Left ventricle myocardium inferior (tissue), 1 donor: ENCODE data around the gene RDH12. TPM values are rescaled to one million over a fixed set of nuclear protein-coding genes. Genes with fewer than 3 reads are reported as not detected.
A peak's percentile ranks its signal among the peaks of the same experiment; 100 is the strongest.

Source experiments
- DNase-seq: peaks from one replicate; pipeline ENCODE4 v3.0.0-alpha.2; 2020
- H3K27ac ChIP-seq: fragments of 200-600 bp; replicated peaks from 2 replicates; pipeline ENCODE4 v1.8.0; 2021
- H3K27me3 ChIP-seq: fragments of 200-600 bp; 2 replicates; pipeline ENCODE4 v1.8.0; 2021; ENCODE audit warnings: low read depth
- H3K36me3 ChIP-seq: fragments of 200-600 bp; 2 replicates; pipeline ENCODE4 v1.8.0; 2021
- H3K4me1 ChIP-seq: fragments of 200-600 bp; 2 replicates; pipeline ENCODE4 v1.8.0; 2021
- H3K4me3 ChIP-seq: fragments of 200-600 bp; 2 replicates; pipeline ENCODE4 v1.8.0; 2021; ENCODE audit warnings: mild to moderate bottlenecking, moderate library complexity
- H3K9me3 ChIP-seq: fragments of 200-600 bp; replicated peaks from 2 replicates; pipeline ENCODE4 v1.8.0; 2021
- intact Hi-C: fragments of 100-400 bp; cut with micrococcal nuclease; formaldehyde crosslinking; loops from one replicate; pipeline ENCODE4 v1.11.0; 2022
- total RNA-seq: library from RNA; stranded (reverse); fragmentation: NEBNext Ultra II Directional; extraction: Animal tissue kit (Norgen Biotek cat#: 25700); gene quantifications from one replicate; pipeline ENCODE4 v1.2.1, GENCODE V29; 2021
- TF ChIP-seq, protein P1 (sequence below): fragments of 200-600 bp; IDR thresholded peaks from 2 replicates; pipeline ENCODE4 v1.8.0; 2021; ENCODE audit warnings: antibody characterized with exemption, mild to moderate bottlenecking, borderline replicate concordance
- donor health status: DM: no; HTN: yes; CAD: no; lungs with severe emphysema.

Gene RDH12
- total RNA-seq, 1 donor from 2014 or later, result not detected

DNA sequence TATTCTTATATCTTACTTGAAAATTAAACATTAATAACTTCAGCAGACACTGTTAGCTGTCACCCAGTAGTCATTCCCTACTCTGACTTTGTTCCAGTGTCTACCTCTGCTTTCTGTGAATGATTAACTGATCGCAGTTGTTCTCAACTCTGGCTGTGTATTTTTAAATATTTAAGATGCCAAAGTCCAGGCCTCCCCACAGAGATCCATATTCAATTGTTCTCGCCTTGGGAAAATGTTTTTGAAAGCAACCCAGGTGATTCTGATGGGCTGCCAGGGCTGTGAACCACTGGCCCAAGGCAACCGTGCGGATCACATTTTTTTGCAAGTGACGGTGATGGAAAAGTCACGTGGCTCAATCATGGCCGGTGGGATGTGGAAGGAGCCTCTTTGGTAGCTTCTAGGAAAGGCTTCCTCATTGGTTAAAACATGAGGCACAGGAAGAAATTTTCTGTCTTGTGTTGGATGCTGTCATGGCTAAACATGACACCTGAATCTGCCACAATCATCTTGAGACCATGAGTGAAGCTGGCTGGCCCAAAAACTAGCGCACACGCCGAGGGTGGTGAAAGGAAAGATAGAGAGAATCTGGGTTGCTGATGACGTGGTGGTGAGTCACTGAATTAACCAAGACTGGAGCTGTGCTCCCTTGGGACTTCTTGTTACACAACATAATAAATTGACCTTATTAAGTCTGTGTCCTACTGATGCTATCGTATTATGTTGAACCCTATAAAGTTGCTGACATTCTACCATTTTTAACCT, 37.2 kb downstream of the RDH12 start:
- intact Hi-C loops, result no loop called here
- Histone ChIP-seq H3K27ac (peak overlapping the region; percentile 21), H3K4me3 (no peak overlapping the region)

DNA sequence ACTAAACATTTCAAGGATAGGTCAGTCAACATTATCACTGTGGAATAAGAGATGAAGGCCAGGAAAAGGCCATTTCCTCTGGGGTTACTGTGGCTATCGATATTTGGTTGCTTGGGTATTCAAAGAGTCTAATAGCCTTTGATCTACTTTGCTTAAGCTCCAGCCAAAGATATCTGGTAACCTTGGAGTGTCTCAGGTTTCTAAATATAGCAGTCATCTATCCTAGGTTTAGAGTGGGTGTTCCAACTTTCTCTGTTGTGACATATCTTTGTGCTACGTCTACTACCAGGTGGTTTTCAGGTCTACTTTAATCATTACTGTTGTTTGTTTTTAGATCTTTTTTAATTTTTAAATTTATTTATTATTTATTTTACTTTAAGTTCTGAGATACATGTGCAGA, 42.4 kb downstream of the RDH12 start:
- intact Hi-C loops, result no loop called here

More for the DNA sequence above, 37.2 kb downstream of the RDH12 start:
- no peaks in the 10 kb centered on the region for H3K27me3 ChIP-seq
- DNase-seq, result peak; percentile 55
- TF ChIP-seq, protein P1, sequence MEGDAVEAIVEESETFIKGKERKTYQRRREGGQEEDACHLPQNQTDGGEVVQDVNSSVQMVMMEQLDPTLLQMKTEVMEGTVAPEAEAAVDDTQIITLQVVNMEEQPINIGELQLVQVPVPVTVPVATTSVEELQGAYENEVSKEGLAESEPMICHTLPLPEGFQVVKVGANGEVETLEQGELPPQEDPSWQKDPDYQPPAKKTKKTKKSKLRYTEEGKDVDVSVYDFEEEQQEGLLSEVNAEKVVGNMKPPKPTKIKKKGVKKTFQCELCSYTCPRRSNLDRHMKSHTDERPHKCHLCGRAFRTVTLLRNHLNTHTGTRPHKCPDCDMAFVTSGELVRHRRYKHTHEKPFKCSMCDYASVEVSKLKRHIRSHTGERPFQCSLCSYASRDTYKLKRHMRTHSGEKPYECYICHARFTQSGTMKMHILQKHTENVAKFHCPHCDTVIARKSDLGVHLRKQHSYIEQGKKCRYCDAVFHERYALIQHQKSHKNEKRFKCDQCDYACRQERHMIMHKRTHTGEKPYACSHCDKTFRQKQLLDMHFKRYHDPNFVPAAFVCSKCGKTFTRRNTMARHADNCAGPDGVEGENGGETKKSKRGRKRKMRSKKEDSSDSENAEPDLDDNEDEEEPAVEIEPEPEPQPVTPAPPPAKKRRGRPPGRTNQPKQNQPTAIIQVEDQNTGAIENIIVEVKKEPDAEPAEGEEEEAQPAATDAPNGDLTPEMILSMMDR, result no peak
- H3K4me1 ChIP-seq, result peaks cover 28% of the 10 kb centered on the region
- H3K36me3 ChIP-seq, result no peaks in the 10 kb centered on the region
- no peaks in the 10 kb centered on the region for H3K9me3 ChIP-seq

DNA sequence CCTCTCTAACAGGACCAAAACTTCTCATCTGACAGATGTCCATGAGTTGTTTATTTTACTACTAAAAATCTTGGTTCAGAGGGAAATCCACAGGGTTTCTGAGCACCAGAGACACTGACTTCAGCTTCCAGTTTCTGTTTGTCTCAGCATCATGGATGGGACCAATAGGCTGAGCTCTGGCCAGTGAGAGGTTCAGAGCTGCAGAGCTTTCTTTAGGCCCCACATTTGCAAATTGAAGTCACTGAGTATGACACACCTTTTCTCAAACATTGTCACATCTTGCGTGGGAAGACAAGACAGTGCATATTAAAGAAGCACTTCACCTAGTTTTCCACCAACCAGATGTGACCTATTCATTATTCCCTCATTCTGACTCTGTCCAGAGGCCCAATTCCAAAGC, 45.2 kb downstream of the RDH12 start:
- H3K36me3 ChIP-seq, result peaks cover 53% of the 10 kb centered on the region
- TF ChIP-seq, protein P1, result no peak

More for the DNA sequence above, 42.4 kb downstream of the RDH12 start:
- TF ChIP-seq, protein P1, result no peak
- H3K27ac ChIP-seq, result no peak overlapping the region
- peaks cover 24% of the 10 kb centered on the region for H3K36me3 ChIP-seq
- no peak overlapping the region for H3K4me3 ChIP-seq
- H3K4me1 ChIP-seq, result peaks cover 7% of the 10 kb centered on the region
- H3K27me3 ChIP-seq, result no peaks in the 10 kb centered on the region
- H3K9me3 ChIP-seq, result no peaks in the 10 kb centered on the region
- DNase-seq, result no peak

DNA sequence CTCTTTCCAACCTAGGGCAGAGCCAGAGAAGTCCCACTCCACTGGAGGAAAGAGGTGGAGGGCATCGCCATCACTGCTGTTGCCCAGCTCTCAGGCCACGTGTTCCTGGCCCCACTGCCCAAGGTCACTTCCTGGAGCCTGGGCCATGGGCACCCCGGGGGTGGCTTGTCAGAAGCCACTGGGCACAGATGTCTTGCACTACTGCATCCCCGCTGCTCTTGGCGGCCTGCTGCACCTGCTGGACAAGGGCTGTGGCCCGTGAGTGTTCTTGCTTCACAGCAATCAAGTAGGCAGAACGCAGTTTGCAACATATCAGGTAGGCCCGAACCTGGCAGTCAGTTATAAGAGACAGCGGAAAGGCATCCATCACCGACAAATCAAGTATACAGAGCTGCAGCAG, 46.6 kb downstream of the RDH12 start:
- TF ChIP-seq, protein P1, result no peak
- DNase-seq, result no peak
- Histone ChIP-seq H3K27ac (no peak overlapping the region), H3K4me1 (peaks cover 7% of the 10 kb centered on the region), H3K27me3 (no peaks in the 10 kb centered on the region), H3K4me3 (no peak overlapping the region), H3K36me3 (peaks cover 67% of the 10 kb centered on the region), H3K9me3 (no peaks in the 10 kb centered on the region)
- intact Hi-C loops, result no loop called here

More for the DNA sequence above, 45.2 kb downstream of the RDH12 start:
- intact Hi-C loops, result no loop called here
- Histone ChIP-seq H3K27ac (no peak overlapping the region), H3K4me3 (no peak overlapping the region), H3K27me3 (no peaks in the 10 kb centered on the region), H3K9me3 (no peaks in the 10 kb centered on the region), H3K4me1 (peaks cover 7% of the 10 kb centered on the region)
- DNase-seq, result no peak

DNA sequence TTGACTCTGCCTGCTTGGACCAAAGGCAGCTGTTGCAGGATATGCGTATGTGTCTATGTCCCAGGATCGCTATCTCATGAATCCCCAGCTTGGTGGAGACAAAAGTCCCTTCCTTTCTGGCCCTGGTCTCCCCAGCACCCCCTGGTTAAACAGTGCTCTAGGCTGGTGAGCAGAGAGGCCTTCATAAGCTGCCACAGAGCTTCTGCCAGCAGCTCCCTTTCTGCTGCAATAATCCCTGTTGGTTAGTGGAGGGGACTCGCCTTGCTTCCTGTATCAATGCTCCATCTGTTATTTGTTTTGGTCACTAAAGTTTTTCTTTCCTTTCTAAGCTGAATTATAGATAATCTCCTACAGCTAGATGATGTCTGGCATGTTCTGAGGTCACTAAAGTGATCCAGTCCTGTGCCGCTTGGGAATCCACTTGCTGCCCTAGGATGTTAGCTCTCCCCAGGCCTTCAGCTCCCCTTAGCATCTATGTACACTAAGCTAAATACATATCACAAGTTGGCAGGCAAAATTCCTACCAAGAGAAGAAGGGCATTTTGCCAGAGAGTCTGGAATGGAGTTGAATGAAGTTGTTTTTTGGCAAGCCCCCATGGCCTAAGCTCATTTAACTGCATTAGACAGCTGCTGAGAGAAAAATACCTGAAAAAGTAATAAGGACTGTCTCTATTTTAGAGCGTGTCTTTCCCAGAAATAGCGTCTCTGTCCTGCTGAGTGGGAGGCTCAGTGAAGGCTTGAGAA, 47.8 kb downstream of the RDH12 start:
- no peak for DNase-seq
- H3K27ac ChIP-seq, result no peak overlapping the region
- peaks cover 79% of the 10 kb centered on the region for H3K36me3 ChIP-seq
- no peaks in the 10 kb centered on the region for H3K9me3 ChIP-seq
- H3K4me3 ChIP-seq, result no peak overlapping the region
- H3K4me1 ChIP-seq, result no peaks in the 10 kb centered on the region
- H3K27me3 ChIP-seq, result no peaks in the 10 kb centered on the region
- intact Hi-C loops, result no loop called here
- TF ChIP-seq, protein P1, result no peak
